Right lobe of liver (tissue), 6 donors: Measurements from ENCODE around the gene TRAM1L1. TPM values are rescaled to one million over a fixed set of nuclear protein-coding genes. Genes with fewer than 3 reads are reported as not detected.

Source experiments
- ATAC-seq, 4 donors: fragments of 200-7000 bp; cut with Tn5 transposase; one replicate each; pipeline ENCODE4 v1.9.1; 2020; ENCODE audit warnings: mild to moderate bottlenecking in 4 of 4, moderate library complexity in 4 of 4
- DNase-seq, 3 donors: peaks; one replicate each; pipeline ENCODE4 v3.0.0-alpha.2; 2020
- H3K27ac ChIP-seq, 3 donors: fragments of 200-600 bp; one replicate each; pipeline ENCODE4 v1.8.0; 2022
- H3K27me3 ChIP-seq, 2 donors: fragments of 200-600 bp; one replicate each; pipeline ENCODE4 v1.8.0; 2022
- H3K36me3 ChIP-seq, 4 donors: fragments of 200-600 bp; sonication (generic) in 1 of 4; one replicate each; pipeline versions ENCODE4 v1.5.1 to v1.8.0; 2017 to 2022; ENCODE audit warnings: control low read depth in 1 of 4
- H3K4me1 ChIP-seq, 4 donors: fragments of 200-600 bp; sonication (generic) in 1 of 4; one replicate each; pipeline versions ENCODE4 v1.5.1 to v1.8.0; 2017 to 2022; ENCODE audit warnings: control low read depth in 1 of 4
- H3K4me3 ChIP-seq, 3 donors: fragments of 200-600 bp; one replicate each; pipeline ENCODE4 v1.8.0; 2022
- H3K9me3 ChIP-seq, 4 donors: fragments of 200-600 bp; sonication (generic) in 1 of 4; one replicate each; pipeline versions ENCODE4 v1.5.1 to v1.8.0; 2017 to 2022; ENCODE audit warnings: control low read depth in 1 of 4
- CTCF ChIP-seq, 4 donors: fragments of 200-600 bp in 3 of 4; fragments of 450-650 bp in 1 of 4; IDR thresholded peaks; one replicate each; pipeline versions ENCODE4 v1.5.1 to v1.8.0; 2016 to 2022; ENCODE audit warnings: antibody characterized with exemption in 4 of 4, mild to moderate bottlenecking in 2 of 4
- POLR2A ChIP-seq: fragments of 450-650 bp; IDR thresholded peaks from one replicate; pipeline ENCODE4 v1.6.1; 2017; ENCODE audit warnings: antibody characterized with exemption, mild to moderate bottlenecking
- WGBS: methylation state at CpG from one replicate; pipeline ENCODE4 v1.1.6; 2018; ENCODE audit warnings: low coverage, low lambda C conversion rate; ENCODE audit not compliant: insufficient coverage; ENCODE audit errors: missing lambda C conversion rate; 5-methylcytosine and 5-hydroxymethylcytosine counted together
- intact Hi-C, 2 donors: fragments of 100-400 bp; cut with DNase I; formaldehyde crosslinking; loops; one replicate each; pipeline versions ENCODE4 v1.11.2 to v1.14.1; 2022
- long read RNA-seq: library from polyadenylated mRNA; unstranded; transcript quantifications from one replicate; pipeline ENCODE4 v2.0.0, GENCODE V29; 2019
- total RNA-seq, 6 experiments: library from RNA; depleted of rRNA in 2 of 6; stranded (reverse); fragments of >200 nt in 2 of 6; fragmentation: NEBNext Ultra II Directional in 3 of 6; extraction: Animal tissue kit (Norgen Biotek cat#: 25700) in 3 of 6; gene quantifications; one replicate each; pipeline versions ENCODE4 v1.1.0 to v1.2.4, GENCODE V29; 2016 to 2023
- donor health status: DM: no; HTN: yes; CAD: no.
- donor health status: DM: no; HTN: no; CAD: no.
- donor health status: DM: no; HTN: no; CAD: no.
- donor health status: DM: no; HTN: yes; CAD: no.
- donor health status: DM: no; HTN: yes; CAD: no.

Gene TRAM1L1
- total RNA-seq, result not detected
- long read RNA-seq, result 0 reads

- TF ChIP-seq POLR2A (no peak), CTCF (IDR thresholded peaks at IDR 0.05) (no peak)
- ATAC-seq (peak; percentile 50 to 73 (median 70)), DNase-seq (peak; percentile 27 to 59 (median 45))
- 7% methylated on average over 36 of the region's 45 CpGs for WGBS
- H3K27ac ChIP-seq, result no peak within 1 kb of the TSS
- no peaks in the 10 kb centered on the region for H3K27me3 ChIP-seq
- no peaks in the 10 kb centered on the region for H3K36me3 ChIP-seq
- peak within 1 kb of the TSS; percentile 36 to 60 (median 47) for H3K4me3 ChIP-seq
- H3K9me3 ChIP-seq, result no peaks in the 10 kb centered on the region
- intact Hi-C loops, result no loop called here
- H3K4me1 ChIP-seq, result no peaks in the 10 kb centered on the region
Measured at GRCh38 chr4:117084866-117085701, at the start of gene TRAM1L1. Gene TRAM1L1 (minus strand): TSS chr4:117085576. CDS start chr4:117085393, 183 bp downstream.

GRCh38 chr4:117134386-117134785 lies 49.0 kb upstream of the TRAM1L1 start:
- Histone ChIP-seq H3K36me3 (no peaks in the 10 kb centered on the region), H3K4me3 (no peak overlapping the region), H3K4me1 (peaks cover 0 to 3% (median 0%) of the 10 kb centered on the region in 4 donors), H3K27ac (no peak overlapping the region), H3K9me3 (no peaks in the 10 kb centered on the region), H3K27me3 (no peaks in the 10 kb centered on the region)
- WGBS, result 3% methylated on average over 4 of the region's 4 CpGs
- ATAC-seq, result peak; percentile 54 to 79 (median 57)
- TF ChIP-seq POLR2A, result no peak
- peak; percentile 32 to 46 (median 43) for TF ChIP-seq CTCF (IDR thresholded peaks at IDR 0.05)
- intact Hi-C loops, result no loop called here
- DNase-seq, result no peak

- no peaks in the 10 kb centered on the region for H3K36me3 ChIP-seq
- no peaks in the 10 kb centered on the region for H3K9me3 ChIP-seq
- TF ChIP-seq CTCF (IDR thresholded peaks at IDR 0.05) (no peak), POLR2A (no peak)
- H3K27me3 ChIP-seq, result no peaks in the 10 kb centered on the region
- no peak overlapping the region for H3K27ac ChIP-seq
- no peak overlapping the region for H3K4me3 ChIP-seq
- DNase-seq, result no peak
- ATAC-seq, result no peak
- intact Hi-C loops, result no loop called here
- no peaks in the 10 kb centered on the region for H3K4me1 ChIP-seq
Measured at GRCh38 chr4:117096886-117097285, 11.5 kb upstream of the TRAM1L1 start.

GRCh38 chr4:117096462-117096861 lies 11.1 kb upstream of the TRAM1L1 start:
- no peak for ATAC-seq
- 66% methylated on average over 5 of the region's 5 CpGs for WGBS

More at GRCh38 chr4:117096462-117096861, 11.1 kb upstream of the TRAM1L1 start:
- Histone ChIP-seq H3K4me3 (no peak overlapping the region), H3K27me3 (no peaks in the 10 kb centered on the region), H3K4me1 (no peaks in the 10 kb centered on the region), H3K27ac (no peak overlapping the region), H3K9me3 (no peaks in the 10 kb centered on the region), H3K36me3 (no peaks in the 10 kb centered on the region)
- no peak for DNase-seq
- no peak for TF ChIP-seq POLR2A
- no peak for TF ChIP-seq CTCF (IDR thresholded peaks at IDR 0.05)
- intact Hi-C loops, result no loop called here
